Neural progenitor cell (in vitro differentiated cells): ENCODE data around the gene GNA14. TPM values are rescaled to one million over a fixed set of nuclear protein-coding genes. Genes with fewer than 3 reads are reported as not detected.

Source experiments
- DNase-seq: peaks from one replicate; pipeline ENCODE4 v3.0.0-alpha.2; 2016; ENCODE audit warnings: low spot score
- H2AFZ ChIP-seq: fragments of 200-600 bp; sonication (generic); replicated peaks from 2 replicates; pipeline ENCODE4 v1.6.1; 2016; ENCODE audit warnings: antibody characterized with exemption
- H3F3A ChIP-seq: fragments of 200-600 bp; sonication (generic); 2 replicates; pipeline ENCODE4 v1.6.1; 2016; ENCODE audit warnings: antibody characterized with exemption, low read depth
- H3K27ac ChIP-seq: fragments of 200-600 bp; sonication (generic); 2 replicates; pipeline ENCODE4 v1.5.1; 2016; ENCODE audit warnings: mild to moderate bottlenecking
- H3K27me3 ChIP-seq: fragments of 200-600 bp; sonication (generic); 2 replicates; pipeline ENCODE4 v1.6.1; 2016; ENCODE audit warnings: mild to moderate bottlenecking, moderate library complexity
- H3K36me3 ChIP-seq: fragments of 200-600 bp; sonication (generic); 2 replicates; pipeline ENCODE4 v1.5.1; 2016
- H3K4me1 ChIP-seq: fragments of 200-600 bp; sonication (generic); 2 replicates; pipeline ENCODE4 v1.6.1; 2016; ENCODE audit warnings: mixed run types
- H3K4me2 ChIP-seq: fragments of 200-600 bp; sonication (generic); 2 replicates; pipeline ENCODE4 v1.6.1; 2016
- H3K4me3 ChIP-seq: fragments of 200-600 bp; sonication (generic); 2 replicates; pipeline ENCODE4 v1.5.1; 2016
- H3K79me2 ChIP-seq: fragments of 200-600 bp; sonication (generic); 2 replicates; pipeline ENCODE4 v1.6.1; 2016; ENCODE audit warnings: low read depth
- H3K9ac ChIP-seq: fragments of 200-600 bp; sonication (generic); 2 replicates; pipeline ENCODE4 v1.6.1; 2016
- H3K9me3 ChIP-seq: fragments of 200-600 bp; sonication (generic); 2 replicates; pipeline ENCODE4 v1.5.1; 2016; ENCODE audit warnings: low read depth
- H4K20me1 ChIP-seq: fragments of 200-600 bp; sonication (generic); 2 replicates; pipeline ENCODE4 v1.6.1; 2016; ENCODE audit warnings: low read depth
- H3K27ac Mint-ChIP-seq: 3 replicates; pipeline ENCODE4 v1.8.0; 2021; ENCODE audit warnings: mixed read lengths
- H3K27me3 Mint-ChIP-seq: 2 replicates; pipeline ENCODE4 v1.8.0; 2022; ENCODE audit warnings: low read depth, mild to moderate bottlenecking, inconsistent platforms, moderate library complexity, mixed read lengths; ENCODE audit not compliant: insufficient read depth
- H3K36me3 Mint-ChIP-seq: 3 replicates; pipeline ENCODE4 v1.8.0; 2021; ENCODE audit warnings: mixed read lengths
- H3K4me1 Mint-ChIP-seq: 3 replicates; pipeline ENCODE4 v1.8.0; 2021; ENCODE audit warnings: mixed read lengths
- H3K4me3 Mint-ChIP-seq: 3 replicates; pipeline ENCODE4 v1.8.0; 2021; ENCODE audit warnings: mild to moderate bottlenecking, moderate library complexity, mixed read lengths
- H3K9me3 Mint-ChIP-seq: 3 replicates; pipeline ENCODE4 v1.8.0; 2020; ENCODE audit warnings: mixed read lengths
- EZH2 ChIP-seq: fragments of 200-600 bp; sonication (generic); IDR thresholded peaks from 2 replicates; pipeline ENCODE4 v1.6.1; 2017; ENCODE audit warnings: antibody characterized with exemption, mild to moderate bottlenecking, moderate library complexity
- EZH2phosphoT487 ChIP-seq: fragments of 200-600 bp; sonication (generic); IDR thresholded peaks from 2 replicates; pipeline ENCODE4 v1.6.1; 2017; ENCODE audit warnings: antibody characterized with exemption
- total RNA-seq: library from RNA; depleted of rRNA; stranded (reverse); fragments of >200 nt; gene quantifications from 2 replicates; pipeline ENCODE4 v1.2.3, GENCODE V29; 2015; ENCODE audit warnings: low replicate concordance
- TF ChIP-seq, protein P1 (sequence below): fragments of 200-600 bp; sonication (generic); IDR thresholded peaks from 2 replicates; pipeline ENCODE4 v1.5.1; 2017; ENCODE audit warnings: antibody characterized with exemption, mild to moderate bottlenecking

The GNA14 gene
- total RNA-seq, 1 donor from 2014 or later = not detected

DNA sequence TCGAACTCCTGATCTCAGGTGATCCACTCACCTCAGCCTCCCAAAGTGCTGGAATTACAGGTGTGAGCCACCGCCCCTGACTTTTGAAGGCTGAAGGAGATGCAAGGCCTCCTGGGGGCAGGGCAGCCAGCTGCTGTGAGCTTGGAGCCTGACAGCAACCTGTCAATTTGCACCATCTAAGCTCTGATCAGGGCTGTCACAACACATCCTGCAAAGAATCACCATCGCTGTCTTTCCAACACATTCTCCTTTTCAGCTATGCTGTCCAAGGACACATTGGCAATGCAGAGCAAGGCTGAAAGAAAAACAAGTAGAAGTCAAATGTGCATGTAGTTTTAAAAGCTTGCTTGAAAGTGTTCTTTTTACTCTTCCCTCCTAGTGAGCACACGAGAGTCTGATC, 54.6 kb downstream of the GNA14 start:
- Histone ChIP-seq H3K27me3 (no peaks in the 10 kb centered on the region), H3K4me3 (no peak overlapping the region), H3K36me3 (no peaks in the 10 kb centered on the region), H3K79me2 (no peaks in the 10 kb centered on the region), H2AFZ (no peak overlapping the region), H3K4me1 (peaks cover 2% of the 10 kb centered on the region), H3K9ac (no peak overlapping the region), H3K4me2 (no peak overlapping the region), H3K27ac (no peak overlapping the region), H3F3A (no peaks in the 10 kb centered on the region), H3K9me3 (no peaks in the 10 kb centered on the region), H4K20me1 (no peaks in the 10 kb centered on the region)
- peaks cover 11% of the 10 kb centered on the region for H3K4me1 Mint-ChIP-seq
- H3K27me3 Mint-ChIP-seq = peaks cover 4% of the 10 kb centered on the region
- H3K4me3 Mint-ChIP-seq = no peak overlapping the region
- TF ChIP-seq EZH2 = no peak
- TF ChIP-seq, protein P1, sequence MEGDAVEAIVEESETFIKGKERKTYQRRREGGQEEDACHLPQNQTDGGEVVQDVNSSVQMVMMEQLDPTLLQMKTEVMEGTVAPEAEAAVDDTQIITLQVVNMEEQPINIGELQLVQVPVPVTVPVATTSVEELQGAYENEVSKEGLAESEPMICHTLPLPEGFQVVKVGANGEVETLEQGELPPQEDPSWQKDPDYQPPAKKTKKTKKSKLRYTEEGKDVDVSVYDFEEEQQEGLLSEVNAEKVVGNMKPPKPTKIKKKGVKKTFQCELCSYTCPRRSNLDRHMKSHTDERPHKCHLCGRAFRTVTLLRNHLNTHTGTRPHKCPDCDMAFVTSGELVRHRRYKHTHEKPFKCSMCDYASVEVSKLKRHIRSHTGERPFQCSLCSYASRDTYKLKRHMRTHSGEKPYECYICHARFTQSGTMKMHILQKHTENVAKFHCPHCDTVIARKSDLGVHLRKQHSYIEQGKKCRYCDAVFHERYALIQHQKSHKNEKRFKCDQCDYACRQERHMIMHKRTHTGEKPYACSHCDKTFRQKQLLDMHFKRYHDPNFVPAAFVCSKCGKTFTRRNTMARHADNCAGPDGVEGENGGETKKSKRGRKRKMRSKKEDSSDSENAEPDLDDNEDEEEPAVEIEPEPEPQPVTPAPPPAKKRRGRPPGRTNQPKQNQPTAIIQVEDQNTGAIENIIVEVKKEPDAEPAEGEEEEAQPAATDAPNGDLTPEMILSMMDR = no peak
- no peak for TF ChIP-seq EZH2phosphoT487
- DNase-seq = no peak
- H3K9me3 Mint-ChIP-seq = no peaks in the 10 kb centered on the region
- no peaks in the 10 kb centered on the region for H3K36me3 Mint-ChIP-seq
- no peak overlapping the region for H3K27ac Mint-ChIP-seq

DNA sequence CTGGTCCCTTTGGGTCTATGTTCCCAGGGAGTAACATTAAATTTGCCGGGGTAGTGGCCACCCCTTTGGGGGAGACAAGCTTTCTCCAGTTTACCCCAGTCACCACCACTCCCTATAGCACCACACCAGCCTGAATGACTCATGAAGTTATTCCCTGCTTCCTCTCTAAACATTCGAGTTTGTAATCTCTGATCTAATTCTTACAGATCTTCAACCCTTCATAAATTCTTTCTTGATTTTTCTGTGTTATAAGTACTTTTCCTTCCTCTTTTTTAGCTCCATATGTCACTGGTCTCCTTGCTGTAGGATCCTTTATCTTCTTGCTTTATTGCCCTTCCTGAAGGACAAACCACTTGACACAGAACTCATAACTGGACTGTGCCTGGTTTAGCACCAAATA, 55.6 kb downstream of the GNA14 start:
- H3K27ac ChIP-seq = no peak overlapping the region
- H3K36me3 ChIP-seq = no peaks in the 10 kb centered on the region
- H3K4me2 ChIP-seq = no peak overlapping the region
- H3K27me3 Mint-ChIP-seq = peaks cover 4% of the 10 kb centered on the region
- H3K9ac ChIP-seq = no peak overlapping the region
- no peaks in the 10 kb centered on the region for H3K9me3 ChIP-seq
- no peak overlapping the region for H2AFZ ChIP-seq
- H3K79me2 ChIP-seq = no peaks in the 10 kb centered on the region
- no peaks in the 10 kb centered on the region for H3K36me3 Mint-ChIP-seq
- H3K4me3 Mint-ChIP-seq = no peak overlapping the region
- peaks cover 20% of the 10 kb centered on the region for H3K4me1 Mint-ChIP-seq
- peaks cover 6% of the 10 kb centered on the region for H3K4me1 ChIP-seq
- no peak for DNase-seq
- no peaks in the 10 kb centered on the region for H4K20me1 ChIP-seq
- no peak overlapping the region for H3K27ac Mint-ChIP-seq
- H3F3A ChIP-seq = no peaks in the 10 kb centered on the region
- no peak overlapping the region for H3K4me3 ChIP-seq
- TF ChIP-seq EZH2 (no peak), EZH2phosphoT487 (no peak)
- TF ChIP-seq, protein P1 = no peak
- H3K9me3 Mint-ChIP-seq = no peaks in the 10 kb centered on the region
- H3K27me3 ChIP-seq = no peaks in the 10 kb centered on the region

DNA sequence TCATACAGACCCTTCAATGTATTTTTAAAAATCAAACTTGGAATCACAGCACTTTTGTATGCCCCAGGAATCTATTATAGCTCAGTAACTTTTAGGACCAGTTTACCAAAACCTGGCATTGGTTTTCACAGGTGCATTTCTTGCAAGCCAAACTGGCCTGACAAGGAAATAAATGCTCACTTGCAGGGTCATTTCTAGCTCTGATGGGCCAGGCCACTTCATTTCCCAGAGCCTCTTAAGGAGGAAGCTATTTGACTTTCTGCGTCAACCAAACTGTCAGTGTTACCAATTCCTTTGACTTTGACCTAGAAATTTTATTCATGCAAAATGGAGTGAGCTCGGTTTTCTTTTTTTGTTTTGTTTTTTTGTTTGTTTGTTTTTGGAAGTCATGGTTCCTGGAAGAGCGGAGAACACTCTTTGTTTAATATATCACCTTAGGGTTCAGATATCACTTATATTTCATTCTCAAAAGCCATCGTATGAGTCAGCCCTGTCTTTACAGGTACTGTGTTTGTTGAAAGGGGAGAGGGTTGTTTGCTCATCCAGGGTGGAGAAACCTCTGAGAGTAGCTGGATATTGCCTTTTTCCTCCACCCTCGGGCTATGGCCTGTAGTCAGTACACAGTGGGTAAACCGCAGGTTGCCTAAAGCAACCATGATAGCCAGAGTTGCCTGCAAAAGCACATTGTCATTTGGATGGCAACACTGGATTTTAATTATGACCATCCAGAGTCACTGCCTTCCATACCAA, 58.9 kb downstream of the GNA14 start:
- Mint-ChIP-seq H3K9me3 (no peaks in the 10 kb centered on the region), H3K4me1 (peaks cover 12% of the 10 kb centered on the region), H3K27me3 (peaks cover 4% of the 10 kb centered on the region)

More for the DNA sequence above, 58.9 kb downstream of the GNA14 start:
- H2AFZ ChIP-seq = no peak overlapping the region
- Mint-ChIP-seq H3K36me3 (no peaks in the 10 kb centered on the region), H3K4me3 (no peak overlapping the region), H3K27ac (no peak overlapping the region)
- no peak for DNase-seq
- no peaks in the 10 kb centered on the region for H4K20me1 ChIP-seq
- no peaks in the 10 kb centered on the region for H3K9me3 ChIP-seq
- no peaks in the 10 kb centered on the region for H3K36me3 ChIP-seq
- peaks cover 6% of the 10 kb centered on the region for H3K4me1 ChIP-seq
- TF ChIP-seq, protein P1 = no peak
- TF ChIP-seq EZH2phosphoT487 (no peak), EZH2 (no peak)
- H3K27ac ChIP-seq = no peak overlapping the region
- H3K27me3 ChIP-seq = no peaks in the 10 kb centered on the region
- H3K4me2 ChIP-seq = no peak overlapping the region
- H3K9ac ChIP-seq = no peak overlapping the region
- no peaks in the 10 kb centered on the region for H3K79me2 ChIP-seq
- H3F3A ChIP-seq = no peaks in the 10 kb centered on the region
- H3K4me3 ChIP-seq = no peak overlapping the region
